Activated CD4-positive, alpha-beta memory T cell treated with anti-CD3 and anti-CD28 coated beads for 36 hours (primary cell): ENCODE data around the gene KCNJ5. TPM values are rescaled to one million over a fixed set of nuclear protein-coding genes. Genes with fewer than 3 reads are reported as not detected.

Experiments
- CTCF ChIA-PET: fragments of 350-600 bp; sonication (Branson Sonifier 250); formaldehyde crosslinking; loops from one replicate; lab custom pipeline; 2021; ENCODE audit warnings: antibody characterized with exemption, inconsistent platforms; lab: Charles Lee
- POLR2A ChIA-PET: fragments of 350-600 bp; sonication (Branson Sonifier 250); formaldehyde crosslinking; loops from one replicate; lab custom pipeline; 2021; ENCODE audit warnings: antibody characterized with exemption; lab: Charles Lee
- DNase-seq: peaks from one replicate; pipeline ENCODE4 v3.0.0-alpha.2; 2020
- H3K27ac Mint-ChIP-seq: one replicate; pipeline ENCODE4 v1.8.0; 2021; ENCODE audit warnings: mixed read lengths
- H3K27me3 Mint-ChIP-seq: one replicate; pipeline ENCODE4 v1.8.0; 2021; ENCODE audit warnings: mixed read lengths
- H3K36me3 Mint-ChIP-seq: one replicate; pipeline ENCODE4 v1.8.0; 2021; ENCODE audit warnings: mixed read lengths
- H3K4me1 Mint-ChIP-seq: one replicate; pipeline ENCODE4 v1.8.0; 2021; ENCODE audit warnings: low read depth, mixed read lengths
- H3K4me3 Mint-ChIP-seq: one replicate; pipeline ENCODE4 v1.8.0; 2021; ENCODE audit warnings: mild to moderate bottlenecking, mixed read lengths
- H3K9me3 Mint-ChIP-seq: one replicate; pipeline ENCODE4 v1.8.0; 2021; ENCODE audit warnings: mixed read lengths
- intact Hi-C: fragments of 100-400 bp; cut with micrococcal nuclease; formaldehyde crosslinking; loops from one replicate; pipeline ENCODE4 v1.15.1; 2023
- total RNA-seq, 2 experiments: library from RNA; stranded (reverse); gene quantifications; one replicate each; pipeline ENCODE4 v1.2.3, GENCODE V29; 2021

The KCNJ5 gene
- total RNA-seq, 2 experiments from 2014 or later = not detected

DNA sequence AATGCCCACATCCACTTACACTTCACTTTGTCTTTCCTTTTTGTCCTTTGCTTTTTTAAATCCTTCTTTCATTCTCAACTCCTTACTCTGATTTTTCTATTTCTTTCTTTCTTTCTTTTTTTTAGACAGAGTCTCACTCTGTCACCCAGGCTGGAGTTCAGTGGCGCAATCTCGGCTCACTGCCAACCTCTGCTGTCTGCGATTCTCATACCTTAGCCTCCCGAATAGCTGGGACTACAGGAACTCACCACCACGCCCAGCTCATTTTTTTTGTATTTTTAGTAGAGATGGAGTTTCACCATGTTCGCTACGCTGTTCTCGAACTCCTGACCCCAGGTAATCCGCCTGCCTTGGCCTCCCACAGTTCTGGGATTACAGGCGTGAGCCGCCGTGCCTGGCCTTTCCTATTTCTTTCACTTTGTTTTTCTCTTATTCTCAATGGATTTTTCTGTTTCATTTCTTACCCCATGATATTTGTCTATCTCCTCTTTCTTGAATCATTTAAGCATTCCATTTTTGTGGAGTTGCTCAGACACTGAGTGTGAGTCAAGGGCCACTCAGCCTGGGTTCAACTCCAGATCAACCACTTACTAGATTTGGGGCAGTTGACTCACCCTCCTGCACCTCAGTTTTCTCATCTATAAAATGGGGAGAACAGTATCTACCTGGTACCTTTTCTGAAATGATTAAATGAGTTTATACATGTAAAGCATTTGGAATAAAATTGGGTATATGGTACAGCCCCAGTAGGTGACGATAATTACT, 7.6 kb downstream of the KCNJ5 start:
- intact Hi-C loops = no loop called here
- H3K27ac Mint-ChIP-seq = no peak overlapping the region
- no peak overlapping the region for H3K4me3 Mint-ChIP-seq
- DNase-seq = no peak
- H3K27me3 Mint-ChIP-seq = peaks cover 5% of the 10 kb centered on the region
- POLR2A ChIA-PET = no interaction called here
- H3K36me3 Mint-ChIP-seq = no peaks in the 10 kb centered on the region
- H3K9me3 Mint-ChIP-seq = no peaks in the 10 kb centered on the region
- CTCF ChIA-PET = interaction anchor here (1.0 kb wide), 1 partner anchor 14 kb away, joined by 3 read pairs; no protein-coding TSS in a partner anchor
- no peaks in the 10 kb centered on the region for H3K4me1 Mint-ChIP-seq

DNA sequence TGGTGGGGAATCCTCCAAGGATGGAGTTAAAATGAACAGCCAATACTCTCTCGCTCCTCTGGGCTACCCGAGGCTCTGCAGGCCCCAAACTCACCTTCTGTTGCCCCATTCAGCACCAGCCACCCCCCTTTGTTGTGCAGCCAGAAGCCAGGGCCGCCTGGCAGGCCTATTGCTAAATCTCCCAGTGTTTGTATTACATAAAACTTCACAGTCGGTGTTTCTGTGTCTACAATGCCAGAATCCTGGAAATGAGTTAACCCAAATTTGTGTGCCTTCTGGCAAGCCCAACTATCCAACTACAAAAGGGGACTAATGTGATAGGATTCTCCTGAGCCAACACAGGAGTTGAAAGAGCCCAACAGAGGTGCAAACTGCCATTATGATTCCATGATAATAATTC, 9.3 kb downstream of the KCNJ5 start:
- H3K4me1 Mint-ChIP-seq = peaks cover 6% of the 10 kb centered on the region
- CTCF ChIA-PET = interaction anchor here (1.2 kb wide), 1 partner anchor 56 kb away, joined by 3 read pairs; no protein-coding TSS in a partner anchor
- intact Hi-C loops = no loop called here
- peaks cover 12% of the 10 kb centered on the region for H3K27me3 Mint-ChIP-seq
- H3K36me3 Mint-ChIP-seq = no peaks in the 10 kb centered on the region
- H3K4me3 Mint-ChIP-seq = no peak overlapping the region
- no peaks in the 10 kb centered on the region for H3K9me3 Mint-ChIP-seq
- POLR2A ChIA-PET = no interaction called here
- no peak overlapping the region for H3K27ac Mint-ChIP-seq
- no peak for DNase-seq

DNA sequence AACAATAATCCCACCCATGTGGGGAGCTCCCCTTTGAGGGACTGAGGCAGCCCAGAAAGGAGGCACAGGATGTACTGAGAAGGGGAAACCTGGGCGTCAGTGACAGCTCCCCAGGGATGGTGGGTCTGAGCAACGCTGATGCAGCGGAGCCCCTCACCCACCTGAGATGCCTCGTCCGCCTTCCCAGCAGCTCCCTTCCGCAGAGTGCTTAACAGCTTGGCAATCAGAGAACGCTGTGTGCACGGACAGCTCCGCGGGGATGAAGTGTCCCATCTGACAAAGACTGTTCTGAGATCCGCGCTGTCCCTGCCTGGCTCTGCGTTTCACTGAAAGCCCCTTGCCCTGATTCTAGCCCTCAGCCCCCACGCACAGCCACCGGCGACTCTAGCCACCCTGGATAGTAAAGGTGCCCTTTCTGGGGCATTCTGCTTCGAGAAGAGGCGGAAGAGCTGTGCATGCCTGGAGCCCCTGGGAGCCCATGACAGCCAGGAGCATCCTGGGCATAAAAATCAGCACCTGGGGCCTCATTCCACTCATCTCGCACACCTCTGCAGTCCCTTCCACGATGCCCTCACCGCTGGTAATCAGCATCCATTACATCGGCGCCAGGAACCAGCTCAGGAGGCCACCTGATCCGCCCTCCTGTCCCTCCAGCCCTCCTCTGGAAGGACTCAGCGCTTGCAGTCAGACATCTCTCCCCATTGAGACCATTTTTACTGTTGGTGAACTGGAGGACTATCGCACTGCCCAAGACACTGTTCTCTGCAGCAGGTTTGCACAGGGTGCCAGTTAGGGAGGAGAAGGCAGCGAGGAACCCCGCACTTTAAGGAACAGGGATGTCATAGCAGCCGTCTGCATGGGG, 10.7 kb downstream of the KCNJ5 start:
- POLR2A ChIA-PET = no interaction called here
- Mint-ChIP-seq H3K36me3 (no peaks in the 10 kb centered on the region), H3K27ac (no peak overlapping the region), H3K9me3 (no peaks in the 10 kb centered on the region), H3K4me1 (peaks cover 11% of the 10 kb centered on the region), H3K4me3 (no peak overlapping the region), H3K27me3 (peaks cover 17% of the 10 kb centered on the region)
- CTCF ChIA-PET = interaction anchor here (0.7 to 7.3 kb wide), 4 partner anchors 17 to 744 kb away, joined by 3 to 79 read pairs (median 3); no protein-coding TSS in a partner anchor
- intact Hi-C loops = no loop called here
- no peak for DNase-seq

DNA sequence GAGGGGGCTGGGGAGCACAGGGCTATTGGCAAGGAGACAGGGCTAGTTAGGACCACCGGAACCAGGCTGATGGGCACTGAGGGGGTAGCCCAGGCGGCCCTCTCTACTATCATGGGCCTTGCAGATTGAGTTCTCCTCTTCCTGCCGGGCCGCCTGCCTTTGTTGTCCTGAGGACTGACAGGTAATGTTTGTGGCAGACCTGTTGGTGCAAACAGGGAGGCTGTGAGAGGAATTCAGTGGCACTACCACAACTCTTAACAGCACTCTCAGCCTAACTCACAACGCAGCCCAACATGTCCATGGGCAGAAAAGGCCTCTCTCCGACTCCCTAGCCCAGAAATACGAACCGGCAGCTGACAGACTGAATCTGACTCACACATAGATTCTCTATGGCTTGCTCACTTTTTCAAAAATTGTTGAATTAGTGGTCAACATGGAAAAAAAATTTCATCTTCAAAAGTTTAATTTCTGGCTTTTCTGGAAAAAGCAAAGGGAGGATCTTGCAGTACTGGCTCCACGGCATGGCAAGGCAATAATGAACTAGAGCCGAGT, 11.4 kb downstream of the KCNJ5 start:
- POLR2A ChIA-PET = no interaction called here
- no peak for DNase-seq
- peaks cover 20% of the 10 kb centered on the region for H3K27me3 Mint-ChIP-seq
- peaks cover 11% of the 10 kb centered on the region for H3K4me1 Mint-ChIP-seq
- no peaks in the 10 kb centered on the region for H3K9me3 Mint-ChIP-seq
- intact Hi-C loops = no loop called here
- H3K36me3 Mint-ChIP-seq = no peaks in the 10 kb centered on the region
- no peak overlapping the region for H3K27ac Mint-ChIP-seq
- CTCF ChIA-PET = interaction anchor here (1.1 to 7.3 kb wide), 2 partner anchors 18 to 745 kb away, joined by 3 to 79 read pairs; no protein-coding TSS in a partner anchor
- H3K4me3 Mint-ChIP-seq = no peak overlapping the region

DNA sequence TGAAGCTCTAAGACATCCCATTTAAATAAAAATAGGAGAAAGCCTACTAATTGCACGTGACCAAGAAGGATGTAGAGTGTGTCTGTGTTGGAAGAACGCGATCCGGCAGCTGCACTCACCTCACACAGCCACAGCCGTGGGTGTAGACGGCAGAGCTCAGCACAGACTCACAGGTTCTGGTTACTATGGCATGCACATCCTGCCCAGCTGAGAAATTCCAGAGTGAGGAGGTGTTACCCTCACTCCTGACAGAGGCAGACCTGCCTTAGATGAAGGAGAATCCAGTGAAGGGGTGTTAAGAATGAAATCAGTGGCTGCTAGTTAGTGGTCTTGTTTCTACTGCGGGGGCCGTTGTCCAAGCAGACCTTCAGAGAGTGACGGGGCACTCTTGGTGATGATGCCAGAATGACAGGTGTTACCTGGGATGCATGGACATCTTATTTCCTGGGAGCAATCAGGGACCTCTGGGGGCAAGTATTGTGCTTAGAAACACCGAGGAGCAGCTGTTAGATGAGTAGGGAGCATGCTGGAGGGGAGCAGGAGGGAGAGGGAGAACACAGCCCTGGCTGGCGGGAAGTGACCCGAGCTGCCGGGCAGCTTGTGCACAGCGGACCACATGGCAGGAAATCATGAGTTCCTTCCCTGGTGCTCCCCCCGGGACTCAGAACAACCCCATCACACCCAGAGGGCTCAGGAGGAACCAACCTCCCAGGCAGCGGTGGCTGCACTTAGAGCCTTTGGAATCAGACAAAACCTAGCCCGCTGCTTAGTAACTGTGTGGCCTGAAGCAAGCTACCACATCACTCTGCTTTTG, 12.3 kb downstream of the KCNJ5 start:
- peaks cover 12% of the 10 kb centered on the region for H3K4me1 Mint-ChIP-seq
- no peak for DNase-seq
- H3K27ac Mint-ChIP-seq = no peak overlapping the region
- intact Hi-C loops = no loop called here
- H3K27me3 Mint-ChIP-seq = peaks cover 23% of the 10 kb centered on the region
- POLR2A ChIA-PET = interaction anchor here (0.6 kb wide), 1 partner anchor 57 kb away, joined by 3 read pairs; no protein-coding TSS in a partner anchor
- CTCF ChIA-PET = interaction anchor here (1.2 to 7.3 kb wide), 5 partner anchors 10 to 746 kb away, joined by 4 to 79 read pairs (median 5); partner anchors contain the start of gene KCNJ5
- H3K4me3 Mint-ChIP-seq = no peak overlapping the region
- H3K36me3 Mint-ChIP-seq = no peaks in the 10 kb centered on the region
- H3K9me3 Mint-ChIP-seq = no peaks in the 10 kb centered on the region

DNA sequence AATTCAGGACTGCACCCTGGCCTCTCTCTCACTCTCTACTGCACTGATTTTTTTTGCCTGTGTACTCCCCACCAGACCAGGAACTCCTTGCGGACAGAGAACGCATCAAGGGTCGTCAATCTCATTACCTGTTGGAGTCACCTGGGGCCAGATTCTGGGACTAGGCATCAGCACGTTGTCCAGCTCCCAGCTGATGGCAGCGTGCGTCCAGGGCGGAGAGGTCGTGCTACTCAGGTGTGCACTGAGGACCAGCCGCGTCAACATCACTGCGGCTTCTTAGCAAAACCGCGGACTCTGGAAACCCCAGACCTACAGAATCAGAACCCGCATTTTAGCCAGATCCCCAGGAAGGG, 13.1 kb downstream of the KCNJ5 start:
- ChIA-PET POLR2A (no interaction called here), CTCF (interaction anchor here (1.2 to 7.3 kb wide), 5 partner anchors 11 to 747 kb away, joined by 4 to 79 read pairs (median 28); partner anchors contain the start of gene KCNJ5)
- H3K27me3 Mint-ChIP-seq = peaks cover 30% of the 10 kb centered on the region
- peak overlapping the region; percentile 25 for H3K4me3 Mint-ChIP-seq
- no peak for DNase-seq
- no peaks in the 10 kb centered on the region for H3K9me3 Mint-ChIP-seq
- H3K4me1 Mint-ChIP-seq = peaks cover 15% of the 10 kb centered on the region
- H3K27ac Mint-ChIP-seq = no peak overlapping the region
- H3K36me3 Mint-ChIP-seq = no peaks in the 10 kb centered on the region
- intact Hi-C loops = no loop called here

DNA sequence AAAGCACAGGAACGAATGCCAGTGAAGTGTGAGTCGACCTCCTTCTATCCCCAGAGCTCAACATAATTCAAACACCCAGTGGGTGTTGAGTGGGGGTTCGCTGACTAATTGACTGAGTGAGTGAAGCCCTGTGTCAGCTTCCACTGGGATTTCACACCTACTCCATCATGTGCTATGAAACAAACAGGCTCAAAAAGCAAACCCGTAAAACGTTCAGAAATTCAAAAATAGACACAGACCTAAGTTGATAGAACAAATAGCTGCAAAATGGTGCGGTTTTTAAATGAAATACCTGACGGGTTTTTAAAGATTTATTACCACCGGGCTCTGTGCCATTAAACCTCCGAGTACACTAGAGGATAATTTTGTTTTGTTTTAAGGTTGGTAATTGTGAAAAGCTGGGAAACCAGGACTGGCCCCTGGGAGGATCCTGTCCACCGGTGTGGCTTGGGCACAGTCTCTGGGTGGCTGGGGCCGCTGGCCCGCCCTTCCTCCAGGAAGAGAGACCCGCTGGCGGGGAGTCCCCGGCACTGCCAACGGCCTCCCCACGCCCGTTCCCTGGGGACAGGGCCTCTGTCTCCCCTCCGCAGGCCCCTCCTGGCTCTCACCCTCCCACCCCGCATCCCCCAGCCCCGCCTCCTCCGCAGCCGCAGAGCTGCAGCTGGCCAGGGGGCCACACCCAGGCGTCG, 13.6 kb downstream of the KCNJ5 start:
- H3K4me1 Mint-ChIP-seq = peaks cover 15% of the 10 kb centered on the region
- intact Hi-C loops = no loop called here
- no peaks in the 10 kb centered on the region for H3K36me3 Mint-ChIP-seq
- no peaks in the 10 kb centered on the region for H3K9me3 Mint-ChIP-seq
- ChIA-PET POLR2A (no interaction called here), CTCF (interaction anchor here (2.2 to 7.3 kb wide), 4 partner anchors 12 to 747 kb away, joined by 6 to 79 read pairs (median 30); partner anchors contain the start of gene KCNJ5)
- DNase-seq = no peak
- H3K4me3 Mint-ChIP-seq = peak overlapping the region; percentile 25
- H3K27me3 Mint-ChIP-seq = peaks cover 35% of the 10 kb centered on the region
- H3K27ac Mint-ChIP-seq = no peak overlapping the region

DNA sequence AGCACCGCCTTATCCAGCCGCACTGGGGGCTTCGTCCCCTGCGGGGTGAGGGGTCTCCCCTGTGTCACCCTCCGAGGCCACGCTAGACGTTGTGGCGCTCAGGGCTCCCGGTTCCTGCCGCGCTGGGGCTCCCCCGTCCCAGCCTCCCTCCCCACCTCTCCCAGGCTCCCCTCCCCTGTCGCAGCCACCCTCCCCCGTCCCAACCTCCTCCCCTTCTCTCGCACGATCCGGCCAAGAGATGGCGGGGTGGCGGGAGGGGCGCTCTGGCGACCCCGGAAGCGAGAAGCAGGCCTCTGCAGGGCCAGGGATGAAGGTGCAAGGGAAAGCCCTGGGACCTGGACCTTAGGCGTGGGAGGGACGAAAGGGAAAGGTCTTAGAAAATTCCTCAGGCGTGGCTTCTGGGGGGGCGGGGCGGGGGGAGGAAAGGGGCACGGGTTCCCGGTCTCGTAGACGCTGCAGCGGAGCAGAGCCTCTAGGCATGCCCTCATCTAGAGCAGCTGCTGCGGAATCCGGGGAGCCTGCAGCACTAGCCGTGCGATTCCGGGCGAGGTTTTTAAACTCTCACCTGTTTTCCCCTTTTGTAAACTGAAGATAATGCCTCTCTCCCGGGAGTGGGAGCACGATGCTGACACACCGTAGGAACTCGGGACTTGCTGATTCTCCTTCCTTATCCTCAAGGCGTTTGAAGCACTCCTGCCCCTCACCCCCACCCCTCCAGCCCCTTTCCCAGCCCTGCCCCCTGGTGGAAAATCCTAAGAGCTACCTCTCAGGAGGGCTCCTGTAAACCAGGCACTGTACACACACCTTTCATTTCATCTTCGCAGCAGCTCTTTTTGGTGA, 14.4 kb downstream of the KCNJ5 start:
- ChIA-PET CTCF (interaction anchor here (0.6 to 7.3 kb wide), 12 partner anchors 12 to 949 kb away, joined by 3 to 79 read pairs (median 5); partner anchors contain the start of gene KCNJ5), POLR2A (no interaction called here)
- Mint-ChIP-seq H3K36me3 (no peaks in the 10 kb centered on the region), H3K9me3 (no peaks in the 10 kb centered on the region), H3K4me1 (peaks cover 15% of the 10 kb centered on the region), H3K27ac (no peak overlapping the region), H3K4me3 (peak overlapping the region; percentile 71), H3K27me3 (peaks cover 39% of the 10 kb centered on the region)
- intact Hi-C loops = loop anchor here (1.0 kb wide), 1 partner anchor 21 kb away; no protein-coding TSS in a partner anchor
- peak; percentile 61 for DNase-seq

DNA sequence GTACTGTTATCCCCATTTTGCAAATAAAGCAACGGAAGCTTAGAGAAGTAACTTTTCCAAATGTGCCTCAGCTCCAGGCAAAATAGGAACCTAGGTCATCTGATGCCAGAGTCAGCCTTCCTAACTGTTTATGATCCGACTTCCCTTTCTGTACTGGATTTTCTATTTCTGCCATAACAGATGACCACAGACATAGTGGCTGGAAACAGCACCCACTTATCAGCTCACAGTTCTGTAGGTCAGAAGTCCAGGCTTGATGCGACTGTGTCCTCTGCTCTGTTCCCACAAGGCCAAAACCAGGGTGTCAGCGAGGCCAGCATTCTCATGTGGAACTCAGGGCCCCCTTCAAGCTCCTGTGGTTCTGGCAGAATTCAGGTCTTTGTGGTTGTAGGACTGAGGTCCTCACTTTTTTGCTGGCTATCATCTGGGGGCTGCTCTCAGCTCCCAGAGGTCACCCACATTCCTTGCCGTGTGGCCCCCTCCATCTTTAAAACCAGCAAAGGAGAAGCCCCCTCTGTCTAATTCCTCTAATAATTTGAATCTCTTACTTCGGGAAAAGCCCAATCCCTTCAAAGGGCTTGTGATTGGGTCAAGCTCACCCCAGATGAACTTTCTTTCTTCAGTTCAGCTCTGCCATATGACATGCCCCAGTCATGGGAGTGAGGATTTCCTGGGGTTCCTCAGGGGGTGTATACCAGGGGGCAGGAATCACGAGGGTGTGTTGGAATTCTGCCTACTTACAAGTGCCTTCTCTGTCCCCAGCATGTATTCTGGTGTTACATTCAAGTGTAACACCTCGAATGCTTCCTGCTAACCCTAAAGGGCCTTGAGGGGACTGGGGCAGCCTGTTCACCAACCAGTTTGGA, 15.3 kb downstream of the KCNJ5 start:
- ChIA-PET CTCF (interaction anchor here (0.6 to 7.3 kb wide), 13 partner anchors 13 to 948 kb away, joined by 3 to 79 read pairs (median 4); partner anchors contain the start of gene KCNJ5), POLR2A (no interaction called here)
- H3K36me3 Mint-ChIP-seq = no peaks in the 10 kb centered on the region
- DNase-seq = no peak
- peaks cover 39% of the 10 kb centered on the region for H3K27me3 Mint-ChIP-seq
- peaks cover 15% of the 10 kb centered on the region for H3K4me1 Mint-ChIP-seq
- H3K27ac Mint-ChIP-seq = no peak overlapping the region
- H3K4me3 Mint-ChIP-seq = peak overlapping the region; percentile 71
- intact Hi-C loops = loop anchor here (1.0 kb wide), 1 partner anchor 22 kb away; no protein-coding TSS in a partner anchor
- H3K9me3 Mint-ChIP-seq = no peaks in the 10 kb centered on the region
